ENCODE data around the gene AFF3.

AFF3 gene

DNA sequence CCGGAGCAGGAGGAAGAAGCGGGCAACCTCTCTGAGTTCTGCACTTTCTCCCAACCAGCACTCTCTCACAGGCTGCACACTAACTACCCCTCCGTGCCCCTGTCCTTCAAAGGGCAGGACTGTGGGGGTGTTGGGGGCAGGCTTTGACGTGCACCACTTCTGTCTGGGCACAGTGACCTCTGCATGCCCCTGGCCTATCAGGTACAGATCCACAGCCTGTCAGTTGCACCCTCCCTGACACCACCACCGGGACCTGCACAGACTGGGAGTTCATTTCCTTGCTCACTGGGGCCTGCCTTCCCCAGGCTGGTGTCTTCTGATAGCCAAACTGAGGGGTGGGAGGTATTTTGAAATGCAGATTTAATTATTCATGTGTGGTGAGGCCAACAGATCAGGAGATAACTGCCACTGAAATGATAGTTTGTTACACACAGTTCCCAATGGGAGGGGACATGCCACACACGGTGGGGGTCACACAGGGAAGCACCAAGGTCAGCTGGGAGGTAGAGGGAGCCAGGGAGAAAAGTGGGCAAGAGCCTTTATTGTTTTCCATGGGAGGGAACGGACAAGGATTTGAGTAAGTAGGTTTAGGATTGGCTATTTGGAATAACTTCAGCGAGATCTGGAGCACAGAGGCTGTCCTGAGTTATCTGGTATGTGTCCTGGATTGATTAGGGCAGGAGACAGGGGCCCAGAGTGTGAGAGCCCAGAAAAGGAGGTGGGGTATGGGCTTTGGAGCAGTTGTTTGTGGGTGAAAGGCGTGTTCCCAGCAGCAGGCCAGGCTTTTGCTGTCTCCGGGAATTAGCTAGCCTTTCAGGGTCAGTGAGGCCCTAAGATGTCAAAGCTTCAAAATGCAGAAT lies 251.6 kb downstream of the AFF3 start:
- TF ChIP-seq TEAD4 (IDR thresholded peaks at IDR 0.05): no peak

DNA sequence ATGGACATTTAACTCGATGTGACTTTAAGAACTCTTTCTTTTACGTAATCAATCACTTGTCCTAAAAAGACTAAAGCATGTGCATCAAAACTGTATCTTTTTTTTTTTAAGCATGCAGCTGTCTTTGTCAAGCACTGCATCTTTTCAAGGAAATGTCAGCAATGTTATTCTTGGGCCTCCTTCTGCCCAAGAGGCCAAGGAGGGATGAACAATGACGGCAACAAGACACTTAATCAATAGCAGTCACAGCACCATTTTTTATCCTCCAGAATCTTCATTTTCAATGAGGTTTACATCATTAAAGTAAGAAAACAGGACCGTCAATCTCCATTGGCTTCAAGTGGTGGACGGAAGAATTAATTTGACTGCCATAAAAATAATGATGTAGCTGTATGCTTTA lies 253.8 kb downstream of the AFF3 start:
- TF ChIP-seq, protein P1, sequence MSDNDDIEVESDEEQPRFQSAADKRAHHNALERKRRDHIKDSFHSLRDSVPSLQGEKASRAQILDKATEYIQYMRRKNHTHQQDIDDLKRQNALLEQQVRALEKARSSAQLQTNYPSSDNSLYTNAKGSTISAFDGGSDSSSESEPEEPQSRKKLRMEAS (IDR thresholded peaks at IDR 0.05): no peak
- TF ChIP-seq ZBTB7A (IDR thresholded peaks at IDR 0.05; ENCODE audit: low read depth) (no peak), TAF1 (IDR thresholded peaks at IDR 0.05; ENCODE audit: low read depth) (no peak), TCF12 (IDR thresholded peaks at IDR 0.05; ENCODE audit: low read depth) (no peak), NFIC (IDR thresholded peaks at IDR 0.05) (no peak)

DNA sequence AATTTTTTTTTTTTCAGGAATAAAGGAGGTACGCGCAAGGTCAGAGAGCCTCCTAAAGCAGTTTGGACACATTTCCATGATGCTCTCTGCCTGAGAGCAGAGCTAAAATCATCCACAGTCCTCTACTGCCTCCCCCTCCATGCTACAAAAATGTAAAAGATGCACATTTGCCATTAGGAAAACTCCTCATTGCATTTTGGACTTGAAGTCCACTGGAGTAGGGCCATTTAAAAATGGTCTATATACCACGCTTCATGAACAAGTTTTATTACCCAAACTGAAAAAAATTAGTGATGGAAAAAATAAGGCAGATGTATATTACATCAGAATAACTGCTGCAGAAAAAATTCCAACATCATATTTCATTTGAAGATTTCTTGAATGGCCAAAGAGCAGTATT lies 256.0 kb downstream of the AFF3 start:
- no peak for TF ChIP-seq CEBPB (IDR thresholded peaks at IDR 0.05)
- TF ChIP-seq NFIC (IDR thresholded peaks at IDR 0.05): no peak
- no peak for TF ChIP-seq FOXM1 (IDR thresholded peaks at IDR 0.05; ENCODE audit: borderline replicate concordance, low read depth)
- no peak for TF ChIP-seq CREB1 (IDR thresholded peaks at IDR 0.05; ENCODE audit: low read depth)

DNA sequence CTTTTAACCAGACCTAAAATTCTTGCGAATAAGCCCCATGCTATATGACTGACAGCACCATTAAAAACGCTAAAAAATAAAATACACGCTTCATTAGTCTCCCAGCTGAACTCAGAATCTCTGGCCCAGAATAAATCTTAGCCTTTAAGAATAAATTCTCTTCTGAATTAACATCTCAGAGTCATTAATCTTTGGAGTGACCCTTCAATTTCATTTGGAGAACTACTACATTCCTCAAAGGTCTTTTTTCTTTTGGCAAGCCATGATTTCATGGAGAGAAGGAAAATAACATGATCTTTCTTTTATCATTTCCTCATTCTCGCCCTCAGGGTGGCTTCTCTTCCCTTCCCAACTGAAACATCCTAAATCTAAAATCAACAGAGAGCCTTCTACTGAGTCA lies 259.0 kb downstream of the AFF3 start:
- TF ChIP-seq ZBTB7A (IDR thresholded peaks at IDR 0.05; ENCODE audit: low read depth): no peak
- no peak for TF ChIP-seq YY1 (IDR thresholded peaks at IDR 0.05; ENCODE audit: low read depth)
- no peak for TF ChIP-seq CREB1 (IDR thresholded peaks at IDR 0.05; ENCODE audit: low read depth)
- TF ChIP-seq TCF12 (IDR thresholded peaks at IDR 0.05; ENCODE audit: low read depth): no peak
- TF ChIP-seq, protein P1 (IDR thresholded peaks at IDR 0.05): no peak
- TF ChIP-seq, protein P2, sequence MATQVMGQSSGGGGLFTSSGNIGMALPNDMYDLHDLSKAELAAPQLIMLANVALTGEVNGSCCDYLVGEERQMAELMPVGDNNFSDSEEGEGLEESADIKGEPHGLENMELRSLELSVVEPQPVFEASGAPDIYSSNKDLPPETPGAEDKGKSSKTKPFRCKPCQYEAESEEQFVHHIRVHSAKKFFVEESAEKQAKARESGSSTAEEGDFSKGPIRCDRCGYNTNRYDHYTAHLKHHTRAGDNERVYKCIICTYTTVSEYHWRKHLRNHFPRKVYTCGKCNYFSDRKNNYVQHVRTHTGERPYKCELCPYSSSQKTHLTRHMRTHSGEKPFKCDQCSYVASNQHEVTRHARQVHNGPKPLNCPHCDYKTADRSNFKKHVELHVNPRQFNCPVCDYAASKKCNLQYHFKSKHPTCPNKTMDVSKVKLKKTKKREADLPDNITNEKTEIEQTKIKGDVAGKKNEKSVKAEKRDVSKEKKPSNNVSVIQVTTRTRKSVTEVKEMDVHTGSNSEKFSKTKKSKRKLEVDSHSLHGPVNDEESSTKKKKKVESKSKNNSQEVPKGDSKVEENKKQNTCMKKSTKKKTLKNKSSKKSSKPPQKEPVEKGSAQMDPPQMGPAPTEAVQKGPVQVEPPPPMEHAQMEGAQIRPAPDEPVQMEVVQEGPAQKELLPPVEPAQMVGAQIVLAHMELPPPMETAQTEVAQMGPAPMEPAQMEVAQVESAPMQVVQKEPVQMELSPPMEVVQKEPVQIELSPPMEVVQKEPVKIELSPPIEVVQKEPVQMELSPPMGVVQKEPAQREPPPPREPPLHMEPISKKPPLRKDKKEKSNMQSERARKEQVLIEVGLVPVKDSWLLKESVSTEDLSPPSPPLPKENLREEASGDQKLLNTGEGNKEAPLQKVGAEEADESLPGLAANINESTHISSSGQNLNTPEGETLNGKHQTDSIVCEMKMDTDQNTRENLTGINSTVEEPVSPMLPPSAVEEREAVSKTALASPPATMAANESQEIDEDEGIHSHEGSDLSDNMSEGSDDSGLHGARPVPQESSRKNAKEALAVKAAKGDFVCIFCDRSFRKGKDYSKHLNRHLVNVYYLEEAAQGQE (IDR thresholded peaks at IDR 0.05; ENCODE audit: low read depth): no peak
- TF ChIP-seq EP300 (IDR thresholded peaks at IDR 0.05; ENCODE audit: borderline replicate concordance): no peak

DNA sequence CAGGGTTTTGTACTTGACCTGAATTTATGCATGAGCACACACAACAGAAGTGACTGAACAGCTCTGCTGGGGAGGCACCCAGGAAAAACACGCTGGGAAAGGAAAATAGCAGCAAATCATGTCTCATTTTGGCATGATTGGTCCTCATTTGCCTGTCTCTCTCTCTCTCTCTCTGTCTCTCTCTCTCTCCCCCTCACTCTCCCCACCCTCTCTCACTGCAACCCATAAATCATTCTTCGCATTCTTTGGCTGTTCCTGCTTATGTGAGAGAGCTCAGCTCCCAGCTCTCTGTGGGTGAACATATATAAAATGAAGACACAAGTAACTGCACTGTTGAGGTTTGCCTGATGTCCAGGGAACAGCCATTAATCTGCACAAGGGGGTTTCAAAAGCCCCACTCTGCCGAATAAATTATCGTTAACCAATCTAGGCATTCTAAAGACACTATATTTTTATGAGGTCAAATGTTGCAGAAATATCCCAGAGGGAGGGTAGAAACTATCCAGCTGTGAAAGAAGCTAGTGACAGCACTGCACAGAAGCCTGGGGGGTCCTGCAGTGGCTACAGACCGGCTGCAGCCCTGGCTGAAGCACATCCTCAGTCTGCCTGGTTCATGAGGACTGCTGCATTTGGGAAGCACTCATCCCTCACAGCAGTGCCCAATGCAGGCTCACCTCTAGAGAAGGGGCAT lies 260.3 kb downstream of the AFF3 start:
- TF ChIP-seq CREB1 (IDR thresholded peaks at IDR 0.05; ENCODE audit: low read depth): no peak
- TF ChIP-seq FOXM1 (IDR thresholded peaks at IDR 0.05; ENCODE audit: borderline replicate concordance, low read depth): peak; percentile 70; the same call in 1 of the 2 replicates
- TF ChIP-seq TCF12 (IDR thresholded peaks at IDR 0.05; ENCODE audit: low read depth): peak; percentile 85
- TF ChIP-seq, protein P3, sequence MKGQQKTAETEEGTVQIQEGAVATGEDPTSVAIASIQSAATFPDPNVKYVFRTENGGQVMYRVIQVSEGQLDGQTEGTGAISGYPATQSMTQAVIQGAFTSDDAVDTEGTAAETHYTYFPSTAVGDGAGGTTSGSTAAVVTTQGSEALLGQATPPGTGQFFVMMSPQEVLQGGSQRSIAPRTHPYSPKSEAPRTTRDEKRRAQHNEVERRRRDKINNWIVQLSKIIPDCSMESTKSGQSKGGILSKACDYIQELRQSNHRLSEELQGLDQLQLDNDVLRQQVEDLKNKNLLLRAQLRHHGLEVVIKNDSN (IDR thresholded peaks at IDR 0.05): no peak
- peak; percentile 83 for TF ChIP-seq EP300 (IDR thresholded peaks at IDR 0.05; ENCODE audit: borderline replicate concordance)
- TF ChIP-seq EGR1 (IDR thresholded peaks at IDR 0.05): no peak
- TF ChIP-seq, protein P2 (IDR thresholded peaks at IDR 0.05; ENCODE audit: low read depth): no peak
- 0 out of 2 replicates have a peak, but pooled peaks have one; percentile 26 for TF ChIP-seq ZBTB7A (IDR thresholded peaks at IDR 0.05; ENCODE audit: low read depth)
- peak; percentile 13; the same call in 1 of the 2 replicates for TF ChIP-seq CEBPB (IDR thresholded peaks at IDR 0.05)
- TF ChIP-seq TEAD4 (IDR thresholded peaks at IDR 0.05): peak; percentile 91
- TF ChIP-seq, protein P1 (IDR thresholded peaks at IDR 0.05): peak; percentile 63
- TF ChIP-seq TAF1 (IDR thresholded peaks at IDR 0.05; ENCODE audit: low read depth): no peak
- TF ChIP-seq YY1 (IDR thresholded peaks at IDR 0.05; ENCODE audit: low read depth): peak; percentile 54; the same call in 1 of the 2 replicates
- TF ChIP-seq NFIC (IDR thresholded peaks at IDR 0.05): peak; percentile 85
- peak; percentile 26; the same call in 1 of the 2 replicates for TF ChIP-seq RAD21 (IDR thresholded peaks at IDR 0.05; ENCODE audit: low read depth)

DNA sequence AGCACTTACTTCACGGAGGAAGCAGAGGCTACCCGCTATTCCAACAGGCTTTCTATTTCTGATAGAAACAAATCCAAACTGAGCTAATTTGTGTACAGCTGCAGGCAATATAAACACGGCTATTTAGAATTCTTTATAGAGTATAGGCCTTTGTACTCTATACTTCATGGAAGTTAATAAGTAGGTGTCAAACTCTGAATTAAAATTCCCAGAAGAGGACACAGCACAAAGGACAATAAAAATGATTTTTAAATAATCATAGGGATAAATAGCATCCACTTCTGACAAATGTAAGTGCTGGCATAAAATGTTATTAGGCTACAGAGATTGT lies 261.5 kb downstream of the AFF3 start:
- TF ChIP-seq CREB1 (IDR thresholded peaks at IDR 0.05; ENCODE audit: low read depth) (no peak), EGR1 (IDR thresholded peaks at IDR 0.05) (no peak), CEBPB (IDR thresholded peaks at IDR 0.05) (no peak), EP300 (IDR thresholded peaks at IDR 0.05; ENCODE audit: borderline replicate concordance) (no peak), NFIC (IDR thresholded peaks at IDR 0.05) (no peak), YY1 (IDR thresholded peaks at IDR 0.05; ENCODE audit: low read depth) (no peak), TCF12 (IDR thresholded peaks at IDR 0.05; ENCODE audit: low read depth) (no peak), TAF1 (IDR thresholded peaks at IDR 0.05; ENCODE audit: low read depth) (no peak), ZBTB7A (IDR thresholded peaks at IDR 0.05; ENCODE audit: low read depth) (no peak), FOXM1 (IDR thresholded peaks at IDR 0.05; ENCODE audit: borderline replicate concordance, low read depth) (no peak), RAD21 (IDR thresholded peaks at IDR 0.05; ENCODE audit: low read depth) (no peak), TEAD4 (IDR thresholded peaks at IDR 0.05) (no peak)
- TF ChIP-seq, protein P3 (IDR thresholded peaks at IDR 0.05): no peak
- TF ChIP-seq, protein P2 (IDR thresholded peaks at IDR 0.05; ENCODE audit: low read depth): no peak
- TF ChIP-seq, protein P1 (IDR thresholded peaks at IDR 0.05): no peak

All from Ishikawa (cell line).